ENCODE measurements around the gene OSCP1.

The OSCP1 gene

GRCh38 chr1:36471830-36472641, 21.8 kb upstream of the OSCP1 start:
- no peak for DNase-seq

- no peak for DNase-seq
Observed at GRCh38 chr1:36469163-36469562, 18.9 kb upstream of the OSCP1 start.

- no peak for DNase-seq
Observed at GRCh38 chr1:36467700-36468455, 17.6 kb upstream of the OSCP1 start.

- no peak for DNase-seq
Observed at GRCh38 chr1:36467027-36467410, 16.8 kb upstream of the OSCP1 start.

- DNase-seq, result no peak
Observed at GRCh38 chr1:36466370-36467026, 16.2 kb upstream of the OSCP1 start.

GRCh38 chr1:36465731-36466369, 15.6 kb upstream of the OSCP1 start:
- DNase-seq, result no peak

GRCh38 chr1:36464605-36465393, 14.5 kb upstream of the OSCP1 start:
- no peak for DNase-seq

GRCh38 chr1:36463803-36464604, 13.8 kb upstream of the OSCP1 start, which contains the start of gene MRPS15:
Gene MRPS15 (minus strand): TSS chr1:36464384. CDS start chr1:36464275, 109 bp downstream.
- DNase-seq, result peak; percentile 95

GRCh38 chr1:36463463-36463802, 13.2 kb upstream of the OSCP1 start:
- DNase-seq, result no peak

- no peak for DNase-seq
Observed at GRCh38 chr1:36458910-36459309, 8.7 kb upstream of the OSCP1 start.

- DNase-seq, result peak; percentile 18
Observed at GRCh38 chr1:36457691-36458090, 7.4 kb upstream of the OSCP1 start.

GRCh38 chr1:36456391-36456928, 6.2 kb upstream of the OSCP1 start:
- DNase-seq, result no peak

- DNase-seq, result no peak
Observed at GRCh38 chr1:36455386-36455785, 5.1 kb upstream of the OSCP1 start.

- DNase-seq, result no peak
Observed at GRCh38 chr1:36453600-36454388, 3.5 kb upstream of the OSCP1 start.

- DNase-seq, result no peak
Observed at GRCh38 chr1:36453051-36453450, 2.8 kb upstream of the OSCP1 start.

- DNase-seq, result no peak
Observed at GRCh38 chr1:36450919-36451305, 661 bp upstream of the OSCP1 start.

GRCh38 chr1:36448530-36449056, 1.7 kb downstream of the OSCP1 start:
- no peak for DNase-seq

- DNase-seq, result no peak
Observed at GRCh38 chr1:36447450-36447849, 2.8 kb downstream of the OSCP1 start.

- no peak for DNase-seq
Observed at GRCh38 chr1:36446746-36447145, 3.5 kb downstream of the OSCP1 start.

GRCh38 chr1:36446271-36446670, 4.0 kb downstream of the OSCP1 start:
- no peak for DNase-seq

All from CD4-positive, alpha-beta T cell treated with Interleukin-12 subunit alpha and Interleukin-12 subunit beta, for 1 hour (primary cell).